Osteocyte (in vitro differentiated cells): Measurements from ENCODE around the gene TXNL4B. TPM values are rescaled to one million over a fixed set of nuclear protein-coding genes. Genes with fewer than 3 reads are reported as not detected.

Experiments used
- DNase-seq: peaks from one replicate; pipeline ENCODE4 v3.0.0; 2021; ENCODE audit warnings: mixed read lengths; ENCODE audit not compliant: unreplicated experiment; ENCODE audit errors: extremely low spot score
- H3K27ac Mint-ChIP-seq: one replicate; pipeline ENCODE4 v1.8.0; 2021; ENCODE audit warnings: mild to moderate bottlenecking, mixed read lengths; ENCODE audit not compliant: unreplicated experiment
- H3K27me3 Mint-ChIP-seq: one replicate; pipeline ENCODE4 v1.8.0; 2021; ENCODE audit warnings: mixed read lengths; ENCODE audit not compliant: unreplicated experiment
- H3K36me3 Mint-ChIP-seq: one replicate; pipeline ENCODE4 v1.8.0; 2021; ENCODE audit warnings: mixed read lengths; ENCODE audit not compliant: unreplicated experiment
- H3K4me1 Mint-ChIP-seq: one replicate; pipeline ENCODE4 v1.8.0; 2021; ENCODE audit warnings: mixed read lengths; ENCODE audit not compliant: unreplicated experiment
- H3K4me3 Mint-ChIP-seq: one replicate; pipeline ENCODE4 v1.8.0; 2021; ENCODE audit warnings: mild to moderate bottlenecking, moderate library complexity, mixed read lengths; ENCODE audit not compliant: unreplicated experiment
- H3K9me3 Mint-ChIP-seq: one replicate; pipeline ENCODE4 v1.8.0; 2021; ENCODE audit warnings: mixed read lengths; ENCODE audit not compliant: unreplicated experiment
- CTCF ChIP-seq: fragments of 200-600 bp; sonication (generic); IDR thresholded peaks from 2 replicates; pipeline ENCODE4 v1.5.0; 2021; ENCODE audit warnings: antibody characterized with exemption, mild to moderate bottlenecking, moderate library complexity
- total RNA-seq: library from RNA; stranded (reverse); gene quantifications from 2 replicates; pipeline ENCODE4 v1.2.1, GENCODE V29; 2021

Gene TXNL4B
- total RNA-seq, 1 donor from 2014 or later = 10.0 TPM

- H3K27me3 Mint-ChIP-seq = peaks cover 7% of the 10 kb centered on the region
- H3K9me3 Mint-ChIP-seq = no peaks in the 10 kb centered on the region
- H3K4me3 Mint-ChIP-seq = no peak overlapping the region
- no peaks in the 10 kb centered on the region for H3K4me1 Mint-ChIP-seq
- no peak for TF ChIP-seq CTCF
- DNase-seq = no peak
- H3K36me3 Mint-ChIP-seq = no peaks in the 10 kb centered on the region
- H3K27ac Mint-ChIP-seq = no peak overlapping the region
Observed at GRCh38 chr16:72134507-72134906, 41.1 kb upstream of the TXNL4B start.

- H3K36me3 Mint-ChIP-seq = peaks cover 3% of the 10 kb centered on the region
- no peaks in the 10 kb centered on the region for H3K9me3 Mint-ChIP-seq
- H3K27me3 Mint-ChIP-seq = peaks cover 7% of the 10 kb centered on the region
- no peak for TF ChIP-seq CTCF
- H3K4me3 Mint-ChIP-seq = no peak overlapping the region
- no peaks in the 10 kb centered on the region for H3K4me1 Mint-ChIP-seq
- no peak for DNase-seq
- H3K27ac Mint-ChIP-seq = no peak overlapping the region
Observed at GRCh38 chr16:72132726-72133125, 39.3 kb upstream of the TXNL4B start.

DNA sequence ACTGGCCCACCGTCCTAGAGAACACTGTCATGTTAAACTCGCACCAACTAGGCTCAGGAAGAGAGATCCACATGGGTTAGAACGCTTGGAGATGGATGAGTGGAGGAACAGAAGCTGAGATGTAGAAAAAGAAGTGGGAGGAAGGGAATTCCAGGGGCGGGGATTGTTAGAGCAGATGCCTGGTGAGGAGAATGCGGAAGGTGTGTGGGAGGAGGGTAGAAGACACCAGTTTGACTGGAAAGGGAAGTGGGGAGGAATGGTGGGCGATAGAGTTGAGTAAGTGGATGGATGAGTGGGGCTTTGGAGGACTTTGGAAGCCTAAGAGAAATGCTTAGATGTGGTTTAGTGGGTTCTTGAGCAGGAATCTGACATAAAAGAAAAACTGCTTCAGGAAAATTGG lies 37.6 kb upstream of the TXNL4B start:
- Mint-ChIP-seq H3K4me1 (no peaks in the 10 kb centered on the region), H3K27ac (no peak overlapping the region), H3K9me3 (no peaks in the 10 kb centered on the region)

DNA sequence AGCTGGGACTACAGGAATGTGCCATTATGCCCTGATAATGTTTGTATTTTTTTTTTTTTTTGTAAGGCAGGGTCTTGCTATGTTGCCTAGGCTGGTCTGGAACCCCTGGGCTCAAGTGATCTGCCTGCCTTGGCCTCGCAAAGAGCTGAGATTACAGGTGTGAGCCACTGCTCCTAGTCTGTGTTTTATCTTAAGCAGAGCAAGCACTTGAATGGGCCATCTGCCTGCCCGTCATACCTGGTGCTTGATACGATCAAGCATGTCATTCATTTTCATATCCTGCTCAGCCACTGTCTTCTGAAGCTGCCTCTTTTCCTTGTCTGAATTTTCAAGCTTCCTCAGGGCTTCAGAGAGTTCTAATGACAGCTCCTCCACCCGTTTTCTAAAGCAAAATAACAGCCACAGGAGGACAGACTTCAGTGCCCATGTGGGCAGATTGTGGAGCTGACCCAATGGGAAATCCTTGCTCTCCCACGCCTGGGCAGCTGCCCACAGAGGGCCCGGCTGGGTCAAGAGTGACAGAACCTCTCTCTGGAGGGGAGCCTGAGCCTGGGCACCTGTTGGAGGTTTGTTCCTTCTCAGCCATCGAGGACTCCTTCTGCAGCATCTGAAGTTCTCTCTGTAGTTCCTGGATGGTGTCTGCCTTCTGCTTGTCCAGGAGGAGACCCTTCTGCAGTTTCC lies 36.7 kb upstream of the TXNL4B start:
- no peaks in the 10 kb centered on the region for H3K9me3 Mint-ChIP-seq
- H3K27ac Mint-ChIP-seq = no peak overlapping the region
- peaks cover 3% of the 10 kb centered on the region for H3K36me3 Mint-ChIP-seq
- H3K27me3 Mint-ChIP-seq = peaks cover 7% of the 10 kb centered on the region
- TF ChIP-seq CTCF = no peak
- H3K4me1 Mint-ChIP-seq = peaks cover 2% of the 10 kb centered on the region
- DNase-seq = no peak
- H3K4me3 Mint-ChIP-seq = no peak overlapping the region

More for the DNA sequence above, 37.6 kb upstream of the TXNL4B start:
- no peak for TF ChIP-seq CTCF
- no peak for DNase-seq
- Mint-ChIP-seq H3K27me3 (peaks cover 7% of the 10 kb centered on the region), H3K4me3 (no peak overlapping the region), H3K36me3 (peaks cover 3% of the 10 kb centered on the region)

- no peak for DNase-seq
- no peak for TF ChIP-seq CTCF
- Mint-ChIP-seq H3K27ac (no peak overlapping the region), H3K4me3 (no peak overlapping the region), H3K27me3 (peaks cover 7% of the 10 kb centered on the region), H3K4me1 (peaks cover 4% of the 10 kb centered on the region), H3K9me3 (no peaks in the 10 kb centered on the region), H3K36me3 (peaks cover 3% of the 10 kb centered on the region)
Observed at GRCh38 chr16:72128701-72129100, 35.3 kb upstream of the TXNL4B start.
